COLO668 (cell line): ENCODE data around the gene SMIM23.
"Not testable (repeated sequence)": the region's sequence is repeated elsewhere in the genome, so short reads cannot be mapped to it uniquely, and the experiment has no call there.

Source experiments
- DNase-seq: peaks from one replicate; lab custom pipeline; 2025; ENCODE audit not compliant: unreplicated experiment; lab: John Stamatoyannopoulos, UW

Gene SMIM23

DNA sequence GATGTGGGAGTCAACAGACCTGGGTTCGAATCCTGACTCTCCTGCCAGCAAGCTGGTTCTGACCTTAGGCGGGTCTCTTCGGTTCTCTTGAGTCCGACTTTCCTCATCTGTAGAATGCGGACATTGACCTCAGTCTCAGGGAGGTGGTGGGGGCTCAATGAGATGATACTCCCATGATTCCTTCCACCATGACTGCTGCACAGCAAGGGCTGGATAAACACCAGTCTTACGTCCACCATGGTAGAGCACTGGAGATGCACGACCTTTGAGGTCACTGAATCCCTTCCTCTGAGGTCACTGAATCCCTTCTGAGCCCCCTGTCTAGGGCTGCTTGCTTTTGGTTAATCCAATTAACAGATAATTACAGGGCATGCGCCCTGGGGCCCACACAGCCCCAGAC is 12.5 kb upstream of the SMIM23 start:
- no peak for DNase-seq

DNA sequence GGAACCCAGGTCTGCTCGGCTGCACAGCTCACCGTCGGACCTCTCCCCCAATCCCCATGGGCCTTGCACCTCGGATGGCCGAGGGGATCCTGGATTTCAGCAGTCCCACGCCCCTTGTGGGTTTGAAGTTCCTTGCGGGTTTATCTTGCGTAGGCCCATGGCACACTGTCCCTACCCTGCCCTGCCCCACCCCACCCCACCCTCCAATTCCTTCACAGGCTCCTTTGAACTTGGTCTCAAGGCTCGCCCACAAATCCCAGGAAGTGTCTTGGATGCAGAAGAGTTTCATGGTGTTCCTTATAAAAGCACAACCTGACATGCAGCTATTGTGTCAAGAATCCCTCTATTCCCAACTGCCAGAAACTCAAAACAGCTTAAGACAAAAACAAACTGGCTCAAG is 11.2 kb upstream of the SMIM23 start:
- no peak for DNase-seq

- DNase-seq: no peak
Observed at GRCh38 chr5:171776213-171776612, 9.4 kb upstream of the SMIM23 start.

DNA sequence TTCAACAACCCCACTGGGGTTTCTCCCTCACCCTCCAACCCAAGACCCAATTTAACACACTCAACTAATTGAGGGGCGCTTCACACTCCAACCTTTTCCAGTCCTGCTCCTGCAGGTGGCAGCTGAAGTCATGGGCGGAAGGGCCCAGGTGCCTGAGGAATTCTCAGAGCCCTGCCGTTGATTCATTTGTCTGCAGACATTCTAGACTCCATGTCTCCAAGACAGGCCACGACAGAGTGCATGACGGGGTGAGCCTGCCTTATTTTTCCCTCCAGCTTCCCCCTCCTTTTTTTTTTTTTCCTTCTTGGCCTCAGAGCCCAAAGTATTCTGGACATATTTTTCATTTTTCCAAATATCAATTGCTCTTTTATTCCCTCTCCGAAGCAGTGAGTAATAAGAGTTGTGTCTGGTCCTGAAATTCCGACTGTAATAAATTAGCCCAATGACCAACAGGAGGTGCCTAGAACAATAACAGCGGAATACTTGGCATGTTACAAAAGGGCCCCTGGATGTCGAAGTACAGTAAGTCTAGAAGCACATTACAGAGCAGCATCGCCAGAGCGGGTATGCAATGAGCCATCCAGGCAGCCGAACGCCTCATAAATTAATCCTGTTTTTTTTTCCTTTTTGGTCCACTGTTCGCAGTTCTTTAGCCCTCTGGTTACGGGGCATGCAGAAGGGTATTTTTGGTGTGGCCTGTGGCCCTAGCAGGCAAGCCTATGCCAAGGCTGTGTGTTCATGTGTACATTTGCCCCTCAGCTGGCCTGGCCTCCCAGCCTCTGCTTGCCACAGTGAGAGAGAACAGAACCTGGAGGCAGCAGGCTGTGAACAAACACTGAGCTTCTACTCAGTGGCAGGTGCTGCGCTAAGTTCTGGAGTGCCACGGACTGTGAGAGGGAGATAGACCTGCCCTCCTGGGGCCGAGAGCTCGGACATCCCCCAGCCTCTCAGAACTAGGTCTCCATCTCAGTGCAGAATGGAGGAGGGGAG is 8.6 kb upstream of the SMIM23 start:
- DNase-seq: no peak

DNA sequence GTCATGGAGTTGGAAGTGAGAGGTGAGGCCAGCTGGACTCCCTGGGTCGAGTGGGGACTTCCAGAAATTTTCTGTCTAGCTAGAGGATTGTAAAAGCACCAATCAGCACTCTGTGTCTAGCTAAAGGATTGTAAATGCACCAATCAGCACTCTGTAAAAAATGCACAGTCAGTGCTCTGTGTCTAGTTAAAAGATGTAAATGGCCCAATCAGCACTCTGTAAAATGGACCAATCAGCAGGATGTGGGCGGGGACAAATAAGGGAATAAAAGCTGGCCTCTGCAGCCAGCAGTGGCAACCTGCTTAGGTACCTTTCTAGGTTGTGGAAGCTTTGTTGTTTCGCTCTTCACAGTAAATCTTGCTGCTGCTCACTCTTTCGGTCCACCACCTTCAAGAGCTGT is 3.9 kb upstream of the SMIM23 start:
- DNase-seq: not testable (repeated sequence)

GRCh38 chr5:171782332-171782966 is 3.2 kb upstream of the SMIM23 start:
- DNase-seq: no peak

DNA sequence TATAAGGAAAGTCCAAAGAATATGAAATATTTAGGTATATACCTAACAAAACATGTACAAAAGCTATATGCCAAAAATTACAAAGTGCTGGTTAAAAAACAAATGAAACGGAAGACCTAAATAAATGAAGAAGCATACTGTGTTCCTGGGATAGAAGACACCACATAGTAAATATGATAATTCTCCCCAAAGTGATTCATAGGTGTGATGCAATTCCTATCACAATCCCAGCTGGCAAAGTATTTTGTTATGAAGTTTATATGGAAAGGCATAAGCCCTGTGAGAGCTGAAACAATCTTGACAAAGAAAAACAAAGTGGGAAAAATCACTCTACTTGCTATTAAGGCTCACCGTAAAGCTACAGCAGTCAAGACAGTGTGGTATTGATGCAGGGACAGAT is 2.6 kb upstream of the SMIM23 start:
- DNase-seq: no peak

- DNase-seq: no peak
Observed at GRCh38 chr5:171789353-171789752, 3.7 kb downstream of the SMIM23 start.

DNA sequence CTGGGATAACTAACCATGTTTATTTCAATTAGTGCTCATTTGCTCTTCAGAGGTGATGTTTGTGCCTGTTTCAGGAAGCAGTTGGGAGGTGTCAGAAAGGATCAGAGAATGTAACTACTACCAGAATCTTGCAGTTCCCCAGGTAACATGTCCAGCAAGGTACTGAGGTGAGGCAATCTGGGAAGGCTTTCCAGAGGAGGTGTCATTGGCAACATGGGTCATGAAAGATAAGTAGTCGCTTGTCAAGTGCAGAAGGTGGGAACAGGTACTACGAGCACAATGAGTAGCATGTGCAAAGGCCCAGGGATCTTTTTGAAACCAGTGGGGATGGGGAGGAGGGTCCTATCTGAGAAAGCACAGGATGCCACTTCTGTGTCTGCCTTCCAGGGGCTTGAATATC is 4.8 kb downstream of the SMIM23 start:
- DNase-seq: no peak

DNA sequence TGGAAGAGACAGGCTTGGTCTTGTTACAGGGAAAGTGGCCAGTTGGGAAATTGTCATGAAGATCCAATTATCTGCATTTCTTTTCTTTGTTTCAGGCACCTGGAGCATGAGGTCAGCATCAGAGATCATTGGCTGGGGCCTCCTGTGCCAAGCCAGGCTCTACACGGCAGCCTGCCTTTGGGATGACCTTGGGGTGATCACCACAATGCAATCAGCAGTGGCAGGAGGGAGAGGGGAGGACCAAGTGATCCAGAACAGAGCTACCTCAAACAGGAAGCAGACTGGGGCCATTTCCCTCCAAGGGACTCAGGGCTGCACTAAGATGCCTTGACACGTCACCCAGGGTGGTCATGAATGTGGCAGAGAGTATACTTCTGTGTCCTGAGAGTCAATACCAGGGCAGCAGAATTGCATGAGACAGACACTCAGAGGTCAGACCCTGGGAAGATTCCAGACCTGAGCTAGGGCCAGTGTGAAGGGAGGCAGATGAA is 8.9 kb downstream of the SMIM23 start:
- DNase-seq: no peak

GRCh38 chr5:171795381-171795780 is 9.8 kb downstream of the SMIM23 start:
- DNase-seq: no peak

- DNase-seq: no peak
Observed at GRCh38 chr5:171796436-171796835, 10.8 kb downstream of the SMIM23 start.

GRCh38 chr5:171797543-171797942 is 11.9 kb downstream of the SMIM23 start:
- DNase-seq: no peak

DNA sequence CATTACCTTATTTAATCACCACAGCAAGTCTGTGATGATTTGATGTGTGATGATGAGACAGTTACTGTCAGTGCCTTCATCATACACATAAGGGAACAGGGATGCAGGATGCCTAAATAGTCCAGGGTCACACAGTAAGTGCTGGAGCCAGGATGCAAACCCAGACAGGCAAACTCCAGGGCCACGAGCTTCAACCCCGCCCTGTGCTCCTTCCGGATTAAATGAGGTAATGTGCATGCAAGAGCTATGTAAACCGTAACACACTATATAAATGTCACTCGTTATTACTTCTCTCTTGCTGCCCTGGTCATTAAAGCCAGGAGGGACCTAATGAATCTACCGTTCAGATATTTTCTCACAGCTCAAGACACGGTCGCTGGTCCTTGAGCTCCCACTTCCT is 12.8 kb downstream of the SMIM23 start:
- DNase-seq: no peak

DNA sequence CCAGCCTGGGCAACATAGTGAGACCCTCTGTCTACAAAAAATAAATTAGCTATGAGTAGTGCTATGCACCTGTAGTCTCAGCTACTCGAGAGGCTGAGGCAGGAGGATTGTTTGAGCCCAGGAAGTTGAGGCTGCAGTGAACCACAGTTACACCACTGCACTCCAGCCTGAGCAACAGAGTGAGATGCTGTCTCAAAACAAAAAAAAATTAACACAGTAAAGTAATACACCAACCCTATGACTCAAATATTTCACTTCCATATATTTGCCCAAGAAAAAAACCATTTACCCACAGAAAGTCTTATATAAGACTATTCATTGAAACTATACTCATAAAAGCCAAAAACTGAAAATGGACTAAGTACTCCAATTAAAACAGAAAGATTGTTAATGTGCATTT is 16.2 kb downstream of the SMIM23 start:
- no peak for DNase-seq

DNA sequence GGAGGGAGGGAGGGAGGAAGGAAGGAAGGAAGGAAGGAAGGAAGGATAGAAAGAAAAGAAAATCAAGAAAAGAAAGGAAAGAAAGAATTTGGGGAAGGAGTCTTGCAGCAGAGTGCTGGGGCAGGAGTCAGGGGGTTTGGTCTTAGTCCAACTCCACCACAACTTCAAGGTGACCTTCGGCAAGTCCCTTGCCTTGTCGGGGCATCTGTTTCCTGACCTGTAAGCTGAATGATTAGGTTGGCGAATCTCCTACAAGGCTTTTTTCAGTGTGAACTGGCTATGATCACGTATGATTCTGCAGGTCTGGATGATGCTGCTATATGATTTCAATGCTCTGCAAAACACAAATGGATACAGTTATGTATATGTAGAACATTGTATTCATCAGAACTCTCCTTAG is 20.1 kb downstream of the SMIM23 start:
- no peak for DNase-seq

GRCh38 chr5:171806976-171807747 is 21.5 kb downstream of the SMIM23 start:
- peak; percentile 38 for DNase-seq

- DNase-seq: no peak
Observed at GRCh38 chr5:171808453-171808852, 22.8 kb downstream of the SMIM23 start.

DNA sequence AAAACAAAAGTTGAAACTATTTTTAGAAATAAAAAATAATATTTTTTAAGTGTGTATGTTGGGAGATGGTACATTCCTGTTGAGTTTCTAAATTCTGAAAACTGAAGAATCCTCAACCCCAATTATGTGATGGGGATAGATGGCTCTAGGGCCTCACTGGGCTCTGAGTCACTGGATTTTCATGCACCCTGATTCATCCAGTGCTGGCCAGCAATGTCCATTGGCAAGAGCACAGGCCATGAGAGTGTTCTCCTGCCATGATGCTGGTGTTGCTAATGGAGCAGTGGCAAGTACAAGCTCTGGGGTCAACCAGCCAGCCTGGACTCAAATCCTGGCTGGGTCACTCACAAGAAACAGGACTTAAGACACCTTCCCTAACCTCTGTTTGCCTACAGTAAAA is 23.3 kb downstream of the SMIM23 start:
- no peak for DNase-seq

GRCh38 chr5:171810227-171810626 is 24.6 kb downstream of the SMIM23 start:
- DNase-seq: peak; percentile 3

- DNase-seq: no peak
Observed at GRCh38 chr5:171813270-171813669, 27.7 kb downstream of the SMIM23 start.
